Neural crest cell (in vitro differentiated cells): ENCODE measurements around the gene NFIX. TPM values are rescaled to one million over a fixed set of nuclear protein-coding genes. Genes with fewer than 3 reads are reported as not detected.

ENCODE experiments used
- DNase-seq: peaks from one replicate; pipeline ENCODE4 v3.0.0; 2021; ENCODE audit warnings: low read depth, mixed read lengths, low spot score
- H3K27ac Mint-ChIP-seq: one replicate; pipeline ENCODE4 v1.8.0; 2021; ENCODE audit warnings: mild to moderate bottlenecking, mixed read lengths; ENCODE audit not compliant: unreplicated experiment
- H3K27me3 Mint-ChIP-seq: 2 replicates; pipeline ENCODE4 v1.8.0; 2021; ENCODE audit warnings: low read depth, mild to moderate bottlenecking, mixed read lengths
- H3K36me3 Mint-ChIP-seq: 2 replicates; pipeline ENCODE4 v1.8.0; 2021; ENCODE audit warnings: low read depth, mild to moderate bottlenecking, mixed read lengths
- H3K4me1 Mint-ChIP-seq: 2 replicates; pipeline ENCODE4 v1.8.0; 2021; ENCODE audit warnings: mixed read lengths
- H3K4me3 Mint-ChIP-seq: one replicate; pipeline ENCODE4 v1.8.0; 2021; ENCODE audit warnings: mild to moderate bottlenecking, mixed read lengths
- H3K9me3 Mint-ChIP-seq: 2 replicates; pipeline ENCODE4 v1.8.0; 2021; ENCODE audit warnings: mixed read lengths
- CTCF ChIP-seq: fragments of 200-600 bp; sonication (generic); conservative IDR thresholded peaks from 2 replicates; pipeline ENCODE4 v1.5.0; 2021; ENCODE audit warnings: antibody characterized with exemption, mild to moderate bottlenecking
- total RNA-seq: library from RNA; stranded (reverse); gene quantifications from 2 replicates; pipeline ENCODE4 v1.2.1, GENCODE V29; 2021

Gene NFIX
- total RNA-seq, 1 donor from 2014 or later = 0.68 TPM

GRCh38 chr19:13115936-13116281 lies 120.6 kb downstream of the NFIX start:
- Mint-ChIP-seq H3K27ac (peak overlapping the region; percentile 95), H3K4me1 (peaks cover 33% of the 10 kb centered on the region), H3K4me3 (peak overlapping the region; percentile 99), H3K9me3 (no peaks in the 10 kb centered on the region), H3K36me3 (no peaks in the 10 kb centered on the region), H3K27me3 (peaks cover 2% of the 10 kb centered on the region)
- DNase-seq = no peak
- TF ChIP-seq CTCF = no peak

- Mint-ChIP-seq H3K9me3 (no peaks in the 10 kb centered on the region), H3K36me3 (no peaks in the 10 kb centered on the region), H3K27me3 (peaks cover 2% of the 10 kb centered on the region), H3K4me1 (peaks cover 33% of the 10 kb centered on the region), H3K4me3 (peak within 1 kb of the TSS; percentile 99), H3K27ac (peak within 1 kb of the TSS; percentile 95)
- peak; percentile 90 for DNase-seq
- no peak for TF ChIP-seq CTCF
These were observed 121.3 kb downstream of the NFIX start, which contains the start of gene TRMT1 for GRCh38 chr19:13116282-13117175. TSS of gene TRMT1 (minus strand) at chr19:13116740. CDS start at chr19:13116399, 341 bp downstream.

- peaks cover 2% of the 10 kb centered on the region for H3K27me3 Mint-ChIP-seq
- H3K4me1 Mint-ChIP-seq = peaks cover 38% of the 10 kb centered on the region
- H3K27ac Mint-ChIP-seq = no peak overlapping the region
- no peaks in the 10 kb centered on the region for H3K36me3 Mint-ChIP-seq
- no peak for DNase-seq
- TF ChIP-seq CTCF = no peak
- H3K4me3 Mint-ChIP-seq = peak overlapping the region; percentile 99
- H3K9me3 Mint-ChIP-seq = no peaks in the 10 kb centered on the region
These were observed 122.0 kb downstream of the NFIX start for GRCh38 chr19:13117176-13117771.

- Mint-ChIP-seq H3K27me3 (peaks cover 2% of the 10 kb centered on the region), H3K9me3 (no peaks in the 10 kb centered on the region), H3K4me3 (peak within 1 kb of the TSS; percentile 99), H3K4me1 (peaks cover 38% of the 10 kb centered on the region), H3K36me3 (no peaks in the 10 kb centered on the region), H3K27ac (no peak within 1 kb of the TSS)
- peak; percentile 81 for DNase-seq
- no peak for TF ChIP-seq CTCF
These were observed 122.6 kb downstream of the NFIX start, which contains the start of gene NACC1 for GRCh38 chr19:13117772-13118423. TSS of gene NACC1 (plus strand) at chr19:13118264. CDS start at chr19:13135208, 16,944 bp downstream.

GRCh38 chr19:13118424-13119193 lies 123.3 kb downstream of the NFIX start:
- DNase-seq = no peak
- H3K27me3 Mint-ChIP-seq = peaks cover 2% of the 10 kb centered on the region
- peaks cover 38% of the 10 kb centered on the region for H3K4me1 Mint-ChIP-seq
- H3K9me3 Mint-ChIP-seq = no peaks in the 10 kb centered on the region
- TF ChIP-seq CTCF = no peak
- peak overlapping the region; percentile 90 for H3K4me3 Mint-ChIP-seq
- H3K27ac Mint-ChIP-seq = no peak overlapping the region
- no peaks in the 10 kb centered on the region for H3K36me3 Mint-ChIP-seq
